Neural crest cell (in vitro differentiated cells): ENCODE results near the gene EGFL7. TPM values are rescaled to one million over a fixed set of nuclear protein-coding genes. Genes with fewer than 3 reads are reported as not detected.
A peak's percentile ranks its signal among the peaks of the same experiment; 100 is the strongest.

ENCODE experiments used
- DNase-seq: peaks from one replicate; pipeline ENCODE4 v3.0.0; 2021; ENCODE audit warnings: low read depth, mixed read lengths, low spot score
- H3K27ac Mint-ChIP-seq: one replicate; pipeline ENCODE4 v1.8.0; 2021; ENCODE audit warnings: mild to moderate bottlenecking, mixed read lengths; ENCODE audit not compliant: unreplicated experiment
- H3K27me3 Mint-ChIP-seq: 2 replicates; pipeline ENCODE4 v1.8.0; 2021; ENCODE audit warnings: low read depth, mild to moderate bottlenecking, mixed read lengths
- H3K36me3 Mint-ChIP-seq: 2 replicates; pipeline ENCODE4 v1.8.0; 2021; ENCODE audit warnings: low read depth, mild to moderate bottlenecking, mixed read lengths
- H3K4me1 Mint-ChIP-seq: 2 replicates; pipeline ENCODE4 v1.8.0; 2021; ENCODE audit warnings: mixed read lengths
- H3K4me3 Mint-ChIP-seq: one replicate; pipeline ENCODE4 v1.8.0; 2021; ENCODE audit warnings: mild to moderate bottlenecking, mixed read lengths
- H3K9me3 Mint-ChIP-seq: 2 replicates; pipeline ENCODE4 v1.8.0; 2021; ENCODE audit warnings: mixed read lengths
- total RNA-seq: library from RNA; stranded (reverse); gene quantifications from 2 replicates; pipeline ENCODE4 v1.2.1, GENCODE V29; 2021
- TF ChIP-seq, protein P1 (sequence below): fragments of 200-600 bp; sonication (generic); conservative IDR thresholded peaks from 2 replicates; pipeline ENCODE4 v1.5.0; 2021; ENCODE audit warnings: antibody characterized with exemption, mild to moderate bottlenecking

EGFL7 gene
- total RNA-seq, 1 donor from 2014 or later: 14.1 TPM

DNA sequence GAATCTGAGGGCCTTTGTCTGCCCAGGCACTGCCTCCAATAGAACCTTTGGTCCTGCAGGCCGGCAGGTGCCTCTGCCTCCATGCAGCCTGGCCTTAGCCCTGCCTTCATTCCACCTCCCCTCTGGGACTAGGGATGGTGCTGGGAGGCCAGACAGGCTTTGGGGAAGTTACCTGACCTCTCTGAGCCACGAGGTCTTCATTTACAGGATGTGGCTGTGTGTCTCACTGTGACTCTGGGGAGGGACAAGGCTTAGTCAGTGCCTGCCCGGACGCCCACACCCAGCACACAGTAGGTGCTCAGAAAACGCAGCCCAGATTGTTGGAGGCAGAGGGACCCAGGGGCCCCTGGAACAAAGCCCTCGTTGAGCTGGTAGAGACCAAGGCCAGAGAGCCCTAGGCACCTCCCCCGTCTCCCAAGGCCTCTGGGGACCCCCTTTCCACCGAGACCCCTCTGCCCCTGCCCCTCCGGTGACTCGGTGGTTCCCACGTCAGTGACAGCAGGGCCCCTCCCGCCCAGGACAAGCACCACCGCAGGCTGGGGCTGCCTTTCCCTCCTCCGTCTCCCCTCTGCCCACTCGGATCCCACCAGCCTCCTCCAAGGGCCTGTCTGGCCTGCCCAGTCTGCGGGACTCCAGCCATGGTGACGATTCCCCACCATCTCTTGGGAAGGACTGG lies 46.9 kb upstream of the EGFL7 start:
- Mint-ChIP-seq H3K9me3 (no peaks in the 10 kb centered on the region), H3K4me3 (peak overlapping the region; percentile 32), H3K27me3 (no peaks in the 10 kb centered on the region), H3K27ac (peak overlapping the region; percentile 35), H3K36me3 (no peaks in the 10 kb centered on the region), H3K4me1 (peaks cover 20% of the 10 kb centered on the region)
- TF ChIP-seq, protein P1, sequence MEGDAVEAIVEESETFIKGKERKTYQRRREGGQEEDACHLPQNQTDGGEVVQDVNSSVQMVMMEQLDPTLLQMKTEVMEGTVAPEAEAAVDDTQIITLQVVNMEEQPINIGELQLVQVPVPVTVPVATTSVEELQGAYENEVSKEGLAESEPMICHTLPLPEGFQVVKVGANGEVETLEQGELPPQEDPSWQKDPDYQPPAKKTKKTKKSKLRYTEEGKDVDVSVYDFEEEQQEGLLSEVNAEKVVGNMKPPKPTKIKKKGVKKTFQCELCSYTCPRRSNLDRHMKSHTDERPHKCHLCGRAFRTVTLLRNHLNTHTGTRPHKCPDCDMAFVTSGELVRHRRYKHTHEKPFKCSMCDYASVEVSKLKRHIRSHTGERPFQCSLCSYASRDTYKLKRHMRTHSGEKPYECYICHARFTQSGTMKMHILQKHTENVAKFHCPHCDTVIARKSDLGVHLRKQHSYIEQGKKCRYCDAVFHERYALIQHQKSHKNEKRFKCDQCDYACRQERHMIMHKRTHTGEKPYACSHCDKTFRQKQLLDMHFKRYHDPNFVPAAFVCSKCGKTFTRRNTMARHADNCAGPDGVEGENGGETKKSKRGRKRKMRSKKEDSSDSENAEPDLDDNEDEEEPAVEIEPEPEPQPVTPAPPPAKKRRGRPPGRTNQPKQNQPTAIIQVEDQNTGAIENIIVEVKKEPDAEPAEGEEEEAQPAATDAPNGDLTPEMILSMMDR: no peak
- DNase-seq: no peak

DNA sequence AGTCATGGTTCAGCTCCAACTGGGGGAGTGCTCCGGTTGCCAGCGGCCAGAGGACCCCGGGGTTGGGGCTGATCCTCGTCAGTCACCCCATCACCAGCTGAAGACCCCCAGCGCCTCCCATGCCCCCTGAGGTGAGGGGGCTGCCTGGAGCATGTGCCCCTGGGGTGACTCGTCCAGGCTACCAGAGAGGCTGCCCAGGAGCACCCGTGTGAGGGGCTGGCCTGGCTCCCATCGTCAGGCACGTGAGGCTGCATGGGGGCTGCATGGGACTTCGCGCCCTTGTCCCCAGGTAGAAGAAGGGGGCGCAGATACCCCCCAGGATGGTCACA lies 46.4 kb upstream of the EGFL7 start:
- peaks cover 20% of the 10 kb centered on the region for H3K4me1 Mint-ChIP-seq
- H3K9me3 Mint-ChIP-seq: no peaks in the 10 kb centered on the region
- TF ChIP-seq, protein P1: no peak
- H3K27me3 Mint-ChIP-seq: no peaks in the 10 kb centered on the region
- no peak for DNase-seq
- H3K4me3 Mint-ChIP-seq: no peak overlapping the region
- H3K36me3 Mint-ChIP-seq: no peaks in the 10 kb centered on the region
- peak overlapping the region; percentile 35 for H3K27ac Mint-ChIP-seq

DNA sequence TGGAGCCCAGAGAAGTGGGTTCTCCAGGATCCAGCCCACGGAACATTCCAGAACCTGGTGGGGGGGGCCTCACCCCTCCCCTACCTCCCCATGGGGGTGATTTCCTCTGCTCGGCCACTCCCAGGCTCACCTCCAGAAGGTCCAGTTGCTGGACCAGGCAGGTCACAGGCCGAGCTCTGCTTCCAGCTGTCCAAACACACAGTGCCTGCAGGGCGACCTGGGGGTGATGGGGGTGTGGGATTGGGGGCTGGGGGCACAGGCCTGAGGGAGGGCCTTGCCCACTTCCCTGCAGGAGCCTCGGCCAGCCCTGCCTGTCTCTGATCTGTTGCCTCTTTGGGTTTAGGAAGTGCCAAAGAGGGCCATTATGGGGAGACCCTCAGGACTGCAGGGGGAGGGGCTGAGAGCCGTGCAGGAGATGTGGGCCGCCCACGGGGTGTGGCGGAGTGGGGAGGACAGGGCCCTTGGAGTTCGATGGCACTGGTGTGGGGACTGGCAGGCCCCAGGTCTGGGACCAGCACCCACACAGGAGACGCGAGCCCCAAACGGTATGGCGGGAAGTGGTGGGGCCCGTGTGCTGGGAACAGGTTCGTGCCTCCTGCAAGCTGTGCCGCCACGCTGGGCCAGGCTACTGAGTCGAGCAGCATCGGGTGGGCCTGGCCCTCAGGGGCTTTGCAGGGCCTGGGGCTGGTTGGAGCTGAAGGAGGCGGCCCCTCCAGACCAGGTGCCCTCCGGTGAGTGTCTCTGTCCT lies 45.6 kb upstream of the EGFL7 start:
- H3K27me3 Mint-ChIP-seq: no peaks in the 10 kb centered on the region
- H3K4me3 Mint-ChIP-seq: no peak overlapping the region
- H3K4me1 Mint-ChIP-seq: peaks cover 20% of the 10 kb centered on the region
- no peaks in the 10 kb centered on the region for H3K36me3 Mint-ChIP-seq
- TF ChIP-seq, protein P1: no peak
- H3K27ac Mint-ChIP-seq: peak overlapping the region; percentile 35
- no peak for DNase-seq
- H3K9me3 Mint-ChIP-seq: no peaks in the 10 kb centered on the region

DNA sequence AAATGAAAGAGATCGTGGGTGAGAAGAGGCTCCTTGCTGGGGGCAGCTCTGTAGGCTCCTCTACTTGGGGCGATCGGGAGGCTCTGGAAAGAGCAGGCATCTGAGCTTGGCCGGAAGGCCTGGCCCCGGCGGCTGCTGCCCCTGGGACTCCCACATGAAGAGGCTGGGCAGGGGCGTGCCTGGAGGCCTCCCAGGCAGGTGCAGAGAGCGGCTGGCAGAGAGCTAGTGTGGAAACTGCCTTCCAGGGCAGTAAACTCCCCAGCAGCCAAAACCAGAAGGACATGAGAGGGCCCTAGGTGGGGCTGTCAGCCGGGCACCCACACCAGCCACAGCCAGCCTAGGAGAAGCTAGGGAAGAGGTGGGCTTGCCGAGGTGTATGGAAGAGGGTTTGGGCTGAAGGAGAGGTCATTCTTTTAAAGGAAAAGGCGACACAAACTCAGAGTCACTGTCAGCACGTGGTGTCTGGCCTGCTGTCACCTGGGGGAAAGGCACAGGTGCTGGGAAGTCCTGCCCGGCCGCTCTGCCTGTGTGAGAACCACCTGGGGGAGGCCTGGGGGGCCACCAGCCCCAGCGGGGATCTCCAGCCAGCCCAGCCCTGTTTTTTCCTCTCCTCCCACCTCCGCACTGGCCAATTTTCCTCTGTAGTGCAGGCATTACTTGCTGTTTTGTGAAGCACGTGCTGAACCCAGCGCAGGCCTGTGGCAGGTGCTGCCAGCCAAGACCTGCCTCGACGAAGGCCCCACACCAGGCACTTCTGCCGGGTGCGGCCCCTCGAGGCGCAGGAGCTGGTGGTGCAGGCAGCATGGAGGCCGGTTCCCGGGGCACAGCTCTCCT lies 44.8 kb upstream of the EGFL7 start:
- no peaks in the 10 kb centered on the region for H3K36me3 Mint-ChIP-seq
- no peak for DNase-seq
- H3K27me3 Mint-ChIP-seq: no peaks in the 10 kb centered on the region
- peak overlapping the region; percentile 35 for H3K27ac Mint-ChIP-seq
- peaks cover 13% of the 10 kb centered on the region for H3K4me1 Mint-ChIP-seq
- no peak overlapping the region for H3K4me3 Mint-ChIP-seq
- no peaks in the 10 kb centered on the region for H3K9me3 Mint-ChIP-seq
- TF ChIP-seq, protein P1: no peak

DNA sequence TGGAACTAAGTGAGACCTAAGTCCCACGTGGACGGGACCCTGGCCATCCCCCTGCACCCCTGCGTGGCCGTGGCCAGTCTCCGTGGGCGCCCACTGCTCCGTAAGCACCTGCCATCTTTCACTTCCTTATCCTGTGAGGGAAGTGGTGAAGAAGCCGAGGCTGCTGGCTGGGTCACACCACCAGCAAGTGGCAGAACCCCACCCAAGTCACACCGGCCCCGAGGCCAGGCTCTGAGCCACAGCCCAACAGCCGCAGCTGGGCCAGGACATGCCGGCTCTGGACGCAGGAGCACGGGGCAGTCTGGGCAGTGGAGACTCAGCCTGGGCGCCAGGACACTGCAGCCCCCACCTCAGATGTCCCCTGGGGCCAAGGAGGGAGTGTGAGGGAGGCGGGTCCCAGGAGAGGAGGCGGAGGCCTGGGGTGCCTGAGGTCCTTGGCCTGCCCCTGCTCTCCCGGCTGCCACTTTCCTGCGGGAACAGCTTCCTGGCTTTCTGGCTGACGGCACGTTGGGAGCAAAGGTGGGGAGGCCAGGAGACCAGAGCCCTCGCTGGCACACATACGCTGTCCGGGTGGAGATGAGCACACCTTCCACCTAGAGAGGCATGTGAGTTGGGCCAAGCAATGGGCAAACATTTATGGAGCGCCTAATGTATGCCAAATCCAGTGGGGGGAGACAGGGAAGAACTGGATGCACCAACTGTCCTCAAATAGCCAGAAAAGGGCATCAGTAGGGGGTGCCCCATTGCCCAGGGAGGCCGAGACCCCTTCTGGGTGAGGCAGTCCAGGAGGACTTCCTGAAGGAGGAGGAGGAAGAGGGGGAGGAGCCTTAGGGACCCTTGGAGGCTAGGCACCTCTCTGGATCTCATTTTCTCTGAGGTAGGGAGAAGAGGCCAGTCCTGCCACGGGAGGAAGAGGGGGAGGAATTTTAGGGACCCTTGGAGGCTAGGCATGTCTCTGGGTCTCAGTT lies 43.9 kb upstream of the EGFL7 start:
- TF ChIP-seq, protein P1: no peak
- Mint-ChIP-seq H3K36me3 (no peaks in the 10 kb centered on the region), H3K9me3 (no peaks in the 10 kb centered on the region), H3K4me1 (peaks cover 13% of the 10 kb centered on the region), H3K27ac (no peak overlapping the region), H3K27me3 (no peaks in the 10 kb centered on the region), H3K4me3 (no peak overlapping the region)
- DNase-seq: no peak
